ENCODE data around the gene TOM1L2.

- TF ChIP-seq POLR2AphosphoS5 (IDR thresholded peaks at IDR 0.05; ENCODE audit: low read depth, low read length) = no peak
- TF ChIP-seq POLR2A (IDR thresholded peaks at IDR 0.05; ENCODE audit: low read depth, low read length) = no peak
- TF ChIP-seq TAF1 (IDR thresholded peaks at IDR 0.05; ENCODE audit: low read depth, low read length) = no peak
- no peak for TF ChIP-seq POU2F2 (IDR thresholded peaks at IDR 0.05; ENCODE audit: low read depth, low read length)
- no peak for TF ChIP-seq SPI1 (IDR thresholded peaks at IDR 0.05; ENCODE audit: low read depth, low read length)
Measured at GRCh38 chr17:18008496-18009268, 36.5 kb upstream of the TOM1L2 start.

All from GM12891 (cell line).